Thyroid gland (tissue), 4 donors: ENCODE results near the gene CDH23. TPM values are rescaled to one million over a fixed set of nuclear protein-coding genes. Genes with fewer than 3 reads are reported as not detected.

Experiments
- DNase-seq, 2 donors: peaks; one replicate each; pipeline ENCODE4 v3.0.0-alpha.2; 2019
- H3K27ac ChIP-seq, 3 donors: fragments of 200-600 bp; sonication (generic); 1 replicate in 2 of 3; 2 replicates in 1 of 3; pipeline ENCODE4 v1.5.1; 2016 to 2019; ENCODE audit warnings: mild to moderate bottlenecking in 1 of 3, moderate library complexity in 1 of 3
- H3K27me3 ChIP-seq: fragments of 200-600 bp; sonication (generic); one replicate; pipeline ENCODE4 v1.5.1; 2019
- H3K36me3 ChIP-seq, 2 donors: fragments of 200-600 bp; sonication (generic); one replicate each; pipeline ENCODE4 v1.5.1; 2016 to 2019
- H3K4me1 ChIP-seq, 2 donors: fragments of 200-600 bp; sonication (generic); one replicate each; pipeline ENCODE4 v1.5.1; 2017 to 2019
- H3K4me3 ChIP-seq, 3 donors: fragments of 200-600 bp; sonication (generic); replicated peaks in 1 of 3; 1 replicate in 2 of 3; 2 replicates in 1 of 3; pipeline ENCODE4 v1.5.1; 2016; ENCODE audit warnings: mild to moderate bottlenecking in 1 of 3
- H3K9me3 ChIP-seq: fragments of 200-600 bp; sonication (generic); one replicate; pipeline ENCODE4 v1.5.1; 2017
- POLR2A ChIP-seq, 2 donors: fragments of 450-650 bp; IDR thresholded peaks; one replicate each; pipeline ENCODE4 v1.6.1; 2017; ENCODE audit warnings: antibody characterized with exemption in 2 of 2, mild to moderate bottlenecking in 2 of 2, moderate library complexity in 1 of 2
- WGBS, 2 donors: methylation state at CpG; one replicate each; pipeline ENCODE4 v1.1.5; 2017; 5-methylcytosine and 5-hydroxymethylcytosine counted together
- intact Hi-C: fragments of 100-400 bp; cut with DNase I; formaldehyde crosslinking; loops from one replicate; pipeline ENCODE4 v1.15.1; 2023
- total RNA-seq, 4 donors: library from RNA; depleted of rRNA; stranded (reverse); fragments of >200 nt; gene quantifications; one replicate each; pipeline ENCODE4 v1.2.3, GENCODE V29; 2016
- TF ChIP-seq, protein P1 (sequence below), 6 experiments: fragments of 200-600 bp in 3 of 6; fragments of 450-650 bp in 3 of 6; sonication (generic) in 3 of 6; IDR thresholded peaks; one replicate each; pipeline ENCODE4 v1.5.1; 2016 to 2019; ENCODE audit warnings: antibody characterized with exemption in 6 of 6, mild to moderate bottlenecking in 2 of 6, inconsistent platforms in 1 of 6, moderate library complexity in 1 of 6

Gene CDH23
- total RNA-seq, 4 donors from 2014 or later, result 3.0 to 4.2 (median 3.9) TPM

DNA sequence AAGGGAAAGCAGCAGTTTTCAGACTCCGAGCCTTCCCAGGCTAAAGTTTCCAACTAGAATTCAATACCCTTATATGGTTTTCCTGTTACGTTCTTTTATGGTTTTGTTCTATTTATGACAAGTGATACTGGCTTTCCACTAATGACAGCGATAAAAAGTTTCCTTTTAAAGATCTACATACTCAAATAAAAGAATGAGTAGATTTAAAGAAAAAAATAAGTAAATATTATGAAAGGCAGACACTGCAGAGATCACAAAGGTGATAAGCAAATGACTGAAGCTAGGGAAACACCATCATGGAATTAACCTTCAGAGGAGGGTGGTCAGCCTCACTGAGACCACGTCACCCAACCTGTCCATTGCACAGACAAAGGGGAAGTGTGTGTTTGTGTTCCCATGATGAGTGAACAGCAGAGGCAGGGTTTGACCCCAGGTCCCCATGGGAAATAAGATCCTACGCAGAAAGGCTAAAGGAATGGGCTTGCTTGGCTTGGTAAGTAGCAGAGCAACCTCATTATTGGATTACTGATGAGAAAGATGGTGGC lies 372.6 kb downstream of the CDH23 start:
- DNase-seq, result no peak
- H3K4me1 ChIP-seq, result peaks cover 15 to 89% of the 10 kb centered on the region in 2 donors
- H3K4me3 ChIP-seq, result no peak overlapping the region
- peak overlapping the region; percentile 52 to 87 (median 85) for H3K27ac ChIP-seq
- H3K27me3 ChIP-seq, result no peaks in the 10 kb centered on the region
- WGBS, 2 donors, result 55 to 66% methylated on average over 5 of the region's 5 CpGs
- H3K36me3 ChIP-seq, result no peaks in the 10 kb centered on the region
- intact Hi-C loops, result no loop called here
- H3K9me3 ChIP-seq, result no peaks in the 10 kb centered on the region
- TF ChIP-seq, protein P1, sequence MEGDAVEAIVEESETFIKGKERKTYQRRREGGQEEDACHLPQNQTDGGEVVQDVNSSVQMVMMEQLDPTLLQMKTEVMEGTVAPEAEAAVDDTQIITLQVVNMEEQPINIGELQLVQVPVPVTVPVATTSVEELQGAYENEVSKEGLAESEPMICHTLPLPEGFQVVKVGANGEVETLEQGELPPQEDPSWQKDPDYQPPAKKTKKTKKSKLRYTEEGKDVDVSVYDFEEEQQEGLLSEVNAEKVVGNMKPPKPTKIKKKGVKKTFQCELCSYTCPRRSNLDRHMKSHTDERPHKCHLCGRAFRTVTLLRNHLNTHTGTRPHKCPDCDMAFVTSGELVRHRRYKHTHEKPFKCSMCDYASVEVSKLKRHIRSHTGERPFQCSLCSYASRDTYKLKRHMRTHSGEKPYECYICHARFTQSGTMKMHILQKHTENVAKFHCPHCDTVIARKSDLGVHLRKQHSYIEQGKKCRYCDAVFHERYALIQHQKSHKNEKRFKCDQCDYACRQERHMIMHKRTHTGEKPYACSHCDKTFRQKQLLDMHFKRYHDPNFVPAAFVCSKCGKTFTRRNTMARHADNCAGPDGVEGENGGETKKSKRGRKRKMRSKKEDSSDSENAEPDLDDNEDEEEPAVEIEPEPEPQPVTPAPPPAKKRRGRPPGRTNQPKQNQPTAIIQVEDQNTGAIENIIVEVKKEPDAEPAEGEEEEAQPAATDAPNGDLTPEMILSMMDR (IDR thresholded peaks at IDR 0.05), result no peak
- no peak for TF ChIP-seq POLR2A (IDR thresholded peaks at IDR 0.05)

DNA sequence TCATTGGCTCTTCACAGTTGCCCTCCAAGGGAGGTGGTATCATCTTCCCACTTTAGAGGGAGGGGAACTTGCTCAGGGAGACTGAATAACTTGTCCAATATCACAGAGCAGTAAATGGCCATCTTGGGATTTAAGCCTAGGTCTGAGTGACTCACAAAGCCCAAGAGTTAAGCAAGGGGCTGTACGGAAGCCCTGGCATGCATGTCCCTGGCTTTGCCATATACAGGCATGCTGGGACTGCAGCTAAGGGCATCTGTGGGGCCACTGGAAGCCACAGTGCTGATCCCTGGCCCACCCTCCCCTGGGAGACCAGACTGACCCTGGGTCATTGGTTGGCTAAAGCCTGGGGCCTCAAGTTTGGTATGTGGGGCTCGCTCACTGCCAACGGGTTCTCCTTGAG lies 373.5 kb downstream of the CDH23 start:
- no peaks in the 10 kb centered on the region for H3K36me3 ChIP-seq
- H3K27me3 ChIP-seq, result no peaks in the 10 kb centered on the region
- H3K27ac ChIP-seq, result peak overlapping the region in 2 of 3 donors; percentile 85 to 87
- TF ChIP-seq, protein P1 (IDR thresholded peaks at IDR 0.05), result no peak
- no peak for TF ChIP-seq POLR2A (IDR thresholded peaks at IDR 0.05)
- intact Hi-C loops, result no loop called here
- no peaks in the 10 kb centered on the region for H3K9me3 ChIP-seq
- no peak for DNase-seq
- H3K4me3 ChIP-seq, result no peak overlapping the region
- peaks cover 15 to 86% of the 10 kb centered on the region in 2 donors for H3K4me1 ChIP-seq
- 74 to 82% methylated on average over 2 of the region's 3 CpGs for WGBS, 2 donors

DNA sequence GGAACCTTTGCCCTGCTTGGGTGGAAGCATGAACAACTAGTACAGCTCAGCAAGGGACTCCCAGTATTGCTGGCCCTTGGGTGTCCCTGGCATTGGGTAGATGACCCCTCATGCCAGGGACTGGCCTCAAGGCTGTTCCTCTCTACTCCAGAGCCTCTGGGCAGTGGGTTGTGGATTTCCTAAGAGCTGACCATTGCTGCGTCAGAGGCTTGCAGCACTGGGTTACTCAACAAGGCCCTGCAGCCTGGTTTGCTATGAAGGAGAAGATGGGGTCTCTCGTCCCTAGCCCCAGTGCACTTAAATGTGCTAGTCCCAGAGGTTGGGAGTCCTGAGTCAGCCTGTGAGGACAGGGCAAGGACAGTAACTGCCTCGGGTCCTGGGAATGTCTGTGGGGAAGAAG lies 374.1 kb downstream of the CDH23 start:
- H3K36me3 ChIP-seq, result no peaks in the 10 kb centered on the region
- no peaks in the 10 kb centered on the region for H3K9me3 ChIP-seq
- H3K27me3 ChIP-seq, result no peaks in the 10 kb centered on the region
- intact Hi-C loops, result no loop called here
- TF ChIP-seq POLR2A (IDR thresholded peaks at IDR 0.05), result no peak
- TF ChIP-seq, protein P1 (IDR thresholded peaks at IDR 0.05), result no peak
- peaks cover 15 to 81% of the 10 kb centered on the region in 2 donors for H3K4me1 ChIP-seq
- peak overlapping the region in 2 of 3 donors; percentile 85 to 87 for H3K27ac ChIP-seq
- H3K4me3 ChIP-seq, result no peak overlapping the region
- DNase-seq, result no peak
- WGBS, 2 donors, result 65 to 88% methylated on average over 2 of the region's 3 CpGs

DNA sequence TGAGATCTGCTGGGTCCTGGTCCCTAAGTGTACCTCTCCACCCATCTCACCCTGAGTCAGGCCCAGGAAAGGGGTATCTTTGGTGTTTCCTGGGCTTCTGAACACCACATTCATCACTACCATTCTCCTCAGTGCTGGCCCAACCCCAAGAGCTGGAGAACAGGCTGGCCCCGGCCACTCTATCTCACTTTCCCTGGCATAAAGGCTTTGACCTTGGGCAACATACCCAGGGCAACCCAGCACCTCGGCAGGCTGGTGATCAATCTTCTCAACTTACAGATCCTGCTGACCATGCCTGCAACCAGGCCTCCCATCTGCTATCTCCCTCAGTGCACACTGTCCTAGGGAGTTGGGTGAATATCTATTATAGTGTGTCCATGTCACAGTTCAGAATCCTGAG lies 374.5 kb downstream of the CDH23 start:
- no peak overlapping the region for H3K4me3 ChIP-seq
- H3K36me3 ChIP-seq, result no peaks in the 10 kb centered on the region
- no peaks in the 10 kb centered on the region for H3K9me3 ChIP-seq
- TF ChIP-seq, protein P1 (IDR thresholded peaks at IDR 0.05), result no peak
- no peak for TF ChIP-seq POLR2A (IDR thresholded peaks at IDR 0.05)
- H3K4me1 ChIP-seq, result peaks cover 15 to 77% of the 10 kb centered on the region in 2 donors
- peak overlapping the region in 2 of 3 donors; percentile 85 to 87 for H3K27ac ChIP-seq
- no peaks in the 10 kb centered on the region for H3K27me3 ChIP-seq
- no peak for DNase-seq
- 76 to 84% methylated on average over 2 of the region's 2 CpGs for WGBS, 2 donors
- intact Hi-C loops, result no loop called here

DNA sequence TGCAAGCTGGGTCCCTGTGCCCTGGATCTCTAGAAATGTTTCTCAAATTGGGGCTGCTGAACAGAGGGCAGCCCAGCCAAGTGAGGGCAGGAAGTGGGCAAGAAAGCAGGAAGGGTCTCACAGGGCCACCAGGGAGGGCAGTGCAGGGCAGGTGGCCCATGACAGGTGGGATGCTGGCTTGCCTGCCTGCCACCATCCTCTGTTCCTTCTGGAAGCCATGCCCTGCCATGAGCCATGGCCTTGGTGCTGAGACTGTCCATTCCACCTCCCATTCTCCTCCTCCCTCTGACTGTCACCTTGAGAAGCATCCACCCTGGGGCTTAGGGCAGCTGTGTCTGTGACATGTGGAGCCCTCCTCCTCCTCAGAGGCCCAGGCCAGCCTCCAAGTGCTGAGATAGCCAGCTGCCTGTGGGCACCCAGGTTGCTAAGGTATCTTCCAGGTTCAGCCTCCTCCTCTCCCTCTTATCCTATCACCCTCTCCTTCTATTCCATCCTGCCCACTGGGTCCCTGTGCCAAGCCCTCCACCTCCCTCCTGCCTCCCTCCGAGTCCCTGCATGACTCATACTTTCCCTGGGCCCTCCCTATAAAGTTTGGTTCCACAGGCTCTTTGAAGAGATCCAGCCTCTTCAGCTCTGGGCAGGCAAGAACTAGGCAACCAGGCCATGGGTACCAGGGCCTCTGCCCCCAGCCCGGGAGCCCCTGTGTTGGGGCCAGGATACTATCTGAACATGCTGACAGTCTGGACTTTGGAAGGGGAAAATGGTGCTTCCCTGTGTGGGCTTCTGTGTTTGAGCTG lies 375.3 kb downstream of the CDH23 start:
- H3K36me3 ChIP-seq, result no peaks in the 10 kb centered on the region
- H3K27me3 ChIP-seq, result no peaks in the 10 kb centered on the region
- H3K27ac ChIP-seq, result peak overlapping the region; percentile 66 to 87 (median 85)
- H3K4me3 ChIP-seq, result peak overlapping the region in 1 of 3 donors; percentile 63
- TF ChIP-seq, protein P1 (IDR thresholded peaks at IDR 0.05), result no peak
- peak in 1 of 2 donors; percentile 22 for TF ChIP-seq POLR2A (IDR thresholded peaks at IDR 0.05)
- intact Hi-C loops, result no loop called here
- H3K9me3 ChIP-seq, result no peaks in the 10 kb centered on the region
- WGBS, 2 donors, result 22 to 30% methylated on average over 2 of the region's 2 CpGs
- DNase-seq, result peak; percentile 67 to 70
- peaks cover 11 to 68% of the 10 kb centered on the region in 2 donors for H3K4me1 ChIP-seq
